ENCODE results near the gene FAM47E. TPM values are rescaled to one million over a fixed set of nuclear protein-coding genes. Genes with fewer than 3 reads are reported as not detected.

FAM47E gene
- total and polyA plus RNA-seq, 2 of the 13 experiments (the other 11 are each of a cell fraction or from before 2014, with no cell fraction given) = 0.33 to 0.66 TPM

- TF ChIP-seq ARID4A (CRISPR knock-in tag; IDR thresholded peaks at IDR 0.05; ENCODE audit: borderline replicate concordance) = no peak
- no peak for TF ChIP-seq ZBTB44 (CRISPR knock-in tag; IDR thresholded peaks at IDR 0.05)
- no peak for TF ChIP-seq ZMAT3 (CRISPR knock-in tag; conservative IDR thresholded peaks at IDR 0.05)
- no peak for TF ChIP-seq ZNF10 (CRISPR knock-in tag; IDR thresholded peaks at IDR 0.05; ENCODE audit: borderline replicate concordance, low read depth)
Measured at GRCh38 chr4:76233083-76233482, 18.4 kb upstream of the FAM47E start (continued).

GRCh38 chr4:76233529-76233928 lies 18.0 kb upstream of the FAM47E start:
- POLR2A ChIA-PET = no interaction called here
- FAIRE-seq = no peak
- Histone ChIP-seq H3K4me1 (ENCODE audit: insufficient read depth, low read length) (peaks cover 12% of the 10 kb centered on the region), H3K79me2 (ENCODE audit: insufficient read depth, low read length) (no peaks in the 10 kb centered on the region), H2AFZ (ENCODE audit: low read length) (no peak overlapping the region), H3K4me2 (ENCODE audit: low read depth, low read length) (no peak overlapping the region), H3K9ac (ENCODE audit: insufficient read depth, low read depth, low read length) (no peak overlapping the region), H4K20me1 (ENCODE audit: insufficient read depth, low read length) (no peaks in the 10 kb centered on the region), H3K36me3 (replicated peaks in 1 of 2; ENCODE audit: control insufficient read depth in 1 of 2, insufficient read depth in 2 of 2, low read length in 2 of 2) (no peaks in the 10 kb centered on the region), H3K9me3 (ENCODE audit: low read length) (no peaks in the 10 kb centered on the region), H3K27me3 (ENCODE audit: control insufficient read depth in 1 of 2, insufficient read depth in 2 of 2, low read length in 2 of 2) (no peaks in the 10 kb centered on the region), H3K27ac (ENCODE audit: extremely low read length, insufficient read depth, low read length) (no peak overlapping the region), H3K4me3 (replicated peaks in 1 of 3; ENCODE audit: insufficient read depth in 1 of 3, low read depth in 2 of 3, low read length in 3 of 3) (peak overlapping the region; percentile 15 to 43 (median 41); a peak in 4 of 6 replicates)
- WGBS (ENCODE audit: low lambda C conversion rate) = 57% methylated on average over 2 of the region's 2 CpGs
- no peak for ATAC-seq
- no peak for DNase-seq (ENCODE audit: low spot score)
- intact Hi-C loops (cut with micrococcal nuclease; ENCODE audit: unreplicated experiment) (no loop called here), in situ Hi-C loops (cut with HindIII; ENCODE audit: extremely low pct_ligation_motif_present, low pct_unique_long_range_greater_than_20kb) (no loop called here)
- CTCF ChIA-PET (ENCODE audit: low intra/inter-chr PET ratio, low total read pairs) = no interaction called here
- BruUV-seq (replicated peaks) = no TSS peak
- TF ChIP-seq ZNF776 (CRISPR knock-in tag; IDR thresholded peaks at IDR 0.05) (no peak), ZMYM2 (CRISPR knock-in tag; IDR thresholded peaks at IDR 0.05) (no peak), HNRNPLL (IDR thresholded peaks at IDR 0.05; ENCODE audit: low read depth, low read length, poor library complexity, severe bottlenecking) (no peak), ZNF609 (CRISPR knock-in tag; IDR thresholded peaks at IDR 0.05; ENCODE audit: borderline replicate concordance) (no peak), CC2D1A (CRISPR knock-in tag; IDR thresholded peaks at IDR 0.05) (no peak), GATAD1 (CRISPR knock-in tag; IDR thresholded peaks at IDR 0.05) (no peak)
